Hematopoietic multipotent progenitor cell treated with erythropoietin and hydrocortisone succinate and interleukin-3 and kit ligand, for 17 days (in vitro differentiated cells): ENCODE measurements around the gene CDK13.
A peak's percentile ranks its signal among the peaks of the same experiment; 100 is the strongest.
"Not testable (repeated sequence)": the region's sequence is repeated elsewhere in the genome, so short reads cannot be mapped to it uniquely, and the experiment has no call there.

Experiments
- DNase-seq: peaks from one replicate; pipeline ENCODE4 v3.0.0-alpha.2; 2015; ENCODE audit warnings: low spot score

The CDK13 gene

GRCh38 chr7:39949971-39950472 lies at the start of gene CDK13:
Gene CDK13 (plus strand): TSS chr7:39950256. CDS start chr7:39950642, 386 bp downstream.
- peak; percentile 73 for DNase-seq

GRCh38 chr7:39904077-39904486 lies 46.0 kb upstream of the CDK13 start:
- DNase-seq = no peak

GRCh38 chr7:39908141-39908540 lies 41.9 kb upstream of the CDK13 start:
- no peak for DNase-seq

GRCh38 chr7:39908973-39909372 lies 41.1 kb upstream of the CDK13 start:
- DNase-seq = no peak

- no peak for DNase-seq
These were observed 40.5 kb upstream of the CDK13 start for GRCh38 chr7:39909526-39909925.

GRCh38 chr7:39910108-39910869 lies 39.8 kb upstream of the CDK13 start:
- DNase-seq = no peak

- no peak for DNase-seq
These were observed 38.9 kb upstream of the CDK13 start for GRCh38 chr7:39911167-39911566.

- not testable (repeated sequence) for DNase-seq
These were observed 34.2 kb upstream of the CDK13 start for GRCh38 chr7:39915847-39916246.

- DNase-seq = no peak
These were observed 30.4 kb upstream of the CDK13 start for GRCh38 chr7:39919646-39920045.

- DNase-seq = no peak
These were observed 28.4 kb upstream of the CDK13 start for GRCh38 chr7:39921506-39922175.

- no peak for DNase-seq
These were observed 27.5 kb upstream of the CDK13 start for GRCh38 chr7:39922580-39922979.

- no peak for DNase-seq
These were observed 27.0 kb upstream of the CDK13 start for GRCh38 chr7:39923091-39923490.

GRCh38 chr7:39924122-39924521 lies 25.9 kb upstream of the CDK13 start:
- no peak for DNase-seq

GRCh38 chr7:39926111-39926510 lies 23.9 kb upstream of the CDK13 start:
- DNase-seq = no peak

- no peak for DNase-seq
These were observed 23.0 kb upstream of the CDK13 start for GRCh38 chr7:39927018-39927417.

GRCh38 chr7:39934132-39934531 lies 15.9 kb upstream of the CDK13 start:
- no peak for DNase-seq

- DNase-seq = no peak
These were observed 13.3 kb upstream of the CDK13 start for GRCh38 chr7:39936761-39937160.

- DNase-seq = no peak
These were observed 12.5 kb upstream of the CDK13 start for GRCh38 chr7:39937366-39938153.

- no peak for DNase-seq
These were observed 7.2 kb upstream of the CDK13 start for GRCh38 chr7:39942883-39943282.

GRCh38 chr7:39946693-39947092 lies 3.4 kb upstream of the CDK13 start:
- DNase-seq = no peak

GRCh38 chr7:39948375-39948955 lies 1.6 kb upstream of the CDK13 start:
- no peak for DNase-seq
